HUES64 (cell line): Measurements from ENCODE around the gene GDPGP1.

Source experiments
- H3K27ac ChIP-seq: 2 replicates; pipeline ENCODE4 v1.7.0; 2013; ENCODE audit warnings: low read depth, low read length, inconsistent platforms
- H3K27me3 ChIP-seq: 2 replicates; pipeline ENCODE4 v1.6.1; 2013; ENCODE audit warnings: mild to moderate bottlenecking, low read length; ENCODE audit not compliant: insufficient read depth
- H3K36me3 ChIP-seq: 2 replicates; pipeline ENCODE4 v1.6.1; 2013; ENCODE audit warnings: mild to moderate bottlenecking, low read length; ENCODE audit not compliant: insufficient read depth
- H3K4me1 ChIP-seq: 2 replicates; pipeline ENCODE4 v1.6.1; 2013; ENCODE audit warnings: mild to moderate bottlenecking, low read length, moderate library complexity; ENCODE audit not compliant: insufficient read depth
- H3K4me3 ChIP-seq: 2 replicates; pipeline ENCODE4 v1.5.1; 2013; ENCODE audit warnings: mild to moderate bottlenecking, low read length, moderate library complexity
- H3K9ac ChIP-seq: 2 replicates; pipeline ENCODE4 v1.6.1; 2013; ENCODE audit warnings: mild to moderate bottlenecking, low read depth, low read length
- H3K9me3 ChIP-seq: 2 replicates; pipeline ENCODE4 v1.6.1; 2013; ENCODE audit warnings: low read depth, low read length; ENCODE audit not compliant: insufficient read depth
- WGBS: fragments of 150-250, 120-280 bp; methylation state at CpG from one replicate; pipeline ENCODE4 v1.1.7; 2013; ENCODE audit warnings: missing lambda C conversion rate; 5-methylcytosine and 5-hydroxymethylcytosine counted together

The GDPGP1 gene

GRCh38 chr15:90214553-90215196 lies 19.3 kb upstream of the GDPGP1 start:
- Histone ChIP-seq H3K4me1 (peaks cover 9% of the 10 kb centered on the region; the same call in 1 of the 2 replicates), H3K27me3 (no peaks in the 10 kb centered on the region), H3K36me3 (peaks cover 11% of the 10 kb centered on the region), H3K4me3 (no peak overlapping the region), H3K27ac (no peak overlapping the region), H3K9ac (no peak overlapping the region), H3K9me3 (no peaks in the 10 kb centered on the region)
- 96% methylated on average over 7 of the region's 8 CpGs for WGBS

GRCh38 chr15:90217671-90218394 lies 16.2 kb upstream of the GDPGP1 start:
- H3K27ac ChIP-seq = no peak overlapping the region
- peaks cover 23% of the 10 kb centered on the region for H3K36me3 ChIP-seq
- 0 out of 2 replicates have a peak, but pooled peaks cover 7% of the 10 kb centered on the region for H3K4me1 ChIP-seq
- no peaks in the 10 kb centered on the region for H3K27me3 ChIP-seq
- no peaks in the 10 kb centered on the region for H3K9me3 ChIP-seq
- no peak overlapping the region for H3K9ac ChIP-seq
- WGBS = 96% methylated on average over 9 of the region's 9 CpGs
- H3K4me3 ChIP-seq = no peak overlapping the region

GRCh38 chr15:90219421-90220141 lies 14.4 kb upstream of the GDPGP1 start:
- Histone ChIP-seq H3K4me3 (no peak overlapping the region), H3K36me3 (peaks cover 40% of the 10 kb centered on the region), H3K4me1 (0 out of 2 replicates have a peak, but pooled peaks cover 3% of the 10 kb centered on the region), H3K27me3 (no peaks in the 10 kb centered on the region), H3K27ac (no peak overlapping the region), H3K9me3 (no peaks in the 10 kb centered on the region), H3K9ac (no peak overlapping the region)
- 62% methylated on average over 17 of the region's 17 CpGs for WGBS

GRCh38 chr15:90221246-90221900 lies 12.6 kb upstream of the GDPGP1 start:
- Histone ChIP-seq H3K9ac (no peak overlapping the region), H3K4me1 (0 out of 2 replicates have a peak, but pooled peaks cover 3% of the 10 kb centered on the region), H3K27me3 (no peaks in the 10 kb centered on the region), H3K9me3 (no peaks in the 10 kb centered on the region), H3K4me3 (no peak overlapping the region), H3K27ac (no peak overlapping the region), H3K36me3 (peaks cover 53% of the 10 kb centered on the region)
- 68% methylated on average over 14 of the region's 14 CpGs for WGBS

GRCh38 chr15:90222547-90222946 lies 11.5 kb upstream of the GDPGP1 start:
- H3K9ac ChIP-seq = no peak overlapping the region
- peaks cover 61% of the 10 kb centered on the region for H3K36me3 ChIP-seq
- H3K9me3 ChIP-seq = no peaks in the 10 kb centered on the region
- WGBS = 100% methylated on average over 1 of the region's 2 CpGs
- H3K27ac ChIP-seq = no peak overlapping the region
- 0 out of 2 replicates have a peak, but pooled peaks cover 3% of the 10 kb centered on the region for H3K4me1 ChIP-seq
- H3K27me3 ChIP-seq = no peaks in the 10 kb centered on the region
- H3K4me3 ChIP-seq = no peak overlapping the region

- Histone ChIP-seq H3K4me3 (no peak overlapping the region), H3K9me3 (no peaks in the 10 kb centered on the region), H3K9ac (no peak overlapping the region), H3K36me3 (peaks cover 68% of the 10 kb centered on the region), H3K4me1 (0 out of 2 replicates have a peak, but pooled peaks cover 3% of the 10 kb centered on the region), H3K27ac (no peak overlapping the region), H3K27me3 (no peaks in the 10 kb centered on the region)
- 95% methylated on average over 22 of the region's 22 CpGs for WGBS
These were observed 10.4 kb upstream of the GDPGP1 start for GRCh38 chr15:90223441-90224165.

- WGBS = 94% methylated on average over 17 of the region's 17 CpGs
These were observed 9.0 kb upstream of the GDPGP1 start for GRCh38 chr15:90225047-90225446.

GRCh38 chr15:90225504-90226234 lies 8.3 kb upstream of the GDPGP1 start:
- no peak overlapping the region for H3K27ac ChIP-seq
- H3K27me3 ChIP-seq = no peaks in the 10 kb centered on the region
- H3K9ac ChIP-seq = no peak overlapping the region
- no peak overlapping the region for H3K4me3 ChIP-seq
- peaks cover 80% of the 10 kb centered on the region for H3K36me3 ChIP-seq
- WGBS = 95% methylated on average over 18 of the region's 18 CpGs
- H3K4me1 ChIP-seq = 0 out of 2 replicates have a peak, but pooled peaks cover 3% of the 10 kb centered on the region
- H3K9me3 ChIP-seq = no peaks in the 10 kb centered on the region

More at GRCh38 chr15:90225047-90225446, 9.0 kb upstream of the GDPGP1 start:
- Histone ChIP-seq H3K9me3 (no peaks in the 10 kb centered on the region), H3K27ac (no peak overlapping the region), H3K9ac (no peak overlapping the region), H3K36me3 (peaks cover 80% of the 10 kb centered on the region), H3K4me1 (0 out of 2 replicates have a peak, but pooled peaks cover 3% of the 10 kb centered on the region), H3K4me3 (no peak overlapping the region), H3K27me3 (no peaks in the 10 kb centered on the region)

- no peak overlapping the region for H3K9ac ChIP-seq
- H3K4me3 ChIP-seq = no peak overlapping the region
- H3K27ac ChIP-seq = no peak overlapping the region
- H3K9me3 ChIP-seq = no peaks in the 10 kb centered on the region
- H3K4me1 ChIP-seq = no peaks in the 10 kb centered on the region
- H3K36me3 ChIP-seq = peaks cover 76% of the 10 kb centered on the region
- 97% methylated on average over 7 of the region's 7 CpGs for WGBS
- no peaks in the 10 kb centered on the region for H3K27me3 ChIP-seq
These were observed 6.7 kb upstream of the GDPGP1 start for GRCh38 chr15:90227336-90227735.
